Liver (tissue), 9 donors: ENCODE measurements around the gene ITPA. TPM values are rescaled to one million over a fixed set of nuclear protein-coding genes. Genes with fewer than 3 reads are reported as not detected.
"Not testable (repeated sequence)": the region's sequence is repeated elsewhere in the genome, so short reads cannot be mapped to it uniquely, and the experiment has no call there.

Experiments used
- DNase-seq: peaks from one replicate; pipeline ENCODE4 v3.0.0-alpha.2; 2017; ENCODE audit warnings: low spot score
- H3K27ac ChIP-seq, 2 donors: one replicate each; pipeline ENCODE4 v1.7.0; 2013; ENCODE audit warnings: inconsistent platforms in 2 of 2, low read length in 2 of 2, control low read depth in 1 of 2, low read depth in 1 of 2, mild to moderate bottlenecking in 1 of 2
- H3K27me3 ChIP-seq, 4 donors: one replicate each; pipeline versions ENCODE4 v1.6.1 to v1.7.0; 2013; ENCODE audit warnings: low read length in 3 of 4, inconsistent platforms in 1 of 4, mild to moderate bottlenecking in 1 of 4, moderate library complexity in 1 of 4; ENCODE audit not compliant: control insufficient read depth in 4 of 4, insufficient read depth in 4 of 4
- H3K36me3 ChIP-seq, 4 donors: one replicate each; pipeline versions ENCODE4 v1.6.1 to v1.7.0; 2013; ENCODE audit warnings: low read length in 3 of 4, mild to moderate bottlenecking in 3 of 4, low read depth in 1 of 4, moderate library complexity in 1 of 4; ENCODE audit not compliant: control insufficient read depth in 4 of 4, insufficient read depth in 3 of 4
- H3K4me1 ChIP-seq, 4 donors: one replicate each; pipeline versions ENCODE4 v1.6.1 to v1.7.0; 2013; ENCODE audit warnings: low read length in 3 of 4, mild to moderate bottlenecking in 3 of 4, moderate library complexity in 1 of 4; ENCODE audit not compliant: control insufficient read depth in 4 of 4, insufficient read depth in 4 of 4
- H3K4me3 ChIP-seq, 3 donors: one replicate each; pipeline versions ENCODE4 v1.6.1 to v1.7.0; 2013; ENCODE audit warnings: low read length in 3 of 3, control low read depth in 1 of 3, low read depth in 1 of 3, mild to moderate bottlenecking in 1 of 3
- H3K9ac ChIP-seq, 2 donors: one replicate each; pipeline ENCODE4 v1.7.0; 2013; ENCODE audit warnings: low read length in 2 of 2, mild to moderate bottlenecking in 2 of 2, moderate library complexity in 2 of 2, control low read depth in 1 of 2, low read depth in 1 of 2
- H3K9me3 ChIP-seq, 4 donors: one replicate each; pipeline versions ENCODE4 v1.6.1 to v1.7.0; 2013; ENCODE audit warnings: low read length in 3 of 4; ENCODE audit not compliant: control insufficient read depth in 4 of 4
- ATF3 ChIP-seq: IDR thresholded peaks from 2 replicates; pipeline ENCODE4 v1.6.1; 2016; ENCODE audit warnings: antibody characterized with exemption
- CTCF ChIP-seq: fragments of 150-350 bp; IDR thresholded peaks from 2 replicates; pipeline ENCODE4 v1.5.1; 2017; ENCODE audit warnings: improper control_type of control experiment, low read depth, low read length; ENCODE audit not compliant: missing input control
- EGR1 ChIP-seq, 2 donors: IDR thresholded peaks; 2 replicates each; pipeline ENCODE4 v1.6.1; 2016 to 2018; ENCODE audit warnings: antibody characterized with exemption in 2 of 2, low read depth in 2 of 2
- GABPA ChIP-seq, 2 donors: IDR thresholded peaks in 1 of 2; conservative IDR thresholded peaks in 1 of 2; 2 replicates each; pipeline ENCODE4 v1.6.1; 2016; ENCODE audit warnings: antibody characterized with exemption in 2 of 2, mild to moderate bottlenecking in 1 of 2, moderate library complexity in 1 of 2
- HNF4A ChIP-seq, 2 donors: conservative IDR thresholded peaks; 2 replicates each; pipeline ENCODE4 v1.6.1; 2016; ENCODE audit warnings: antibody characterized with exemption in 2 of 2, mild to moderate bottlenecking in 2 of 2
- HNF4G ChIP-seq: IDR thresholded peaks from 2 replicates; pipeline ENCODE4 v1.6.1; 2016; ENCODE audit warnings: antibody characterized with exemption
- JUND ChIP-seq, 2 donors: IDR thresholded peaks; 2 replicates each; pipeline ENCODE4 v1.6.1; 2016; ENCODE audit warnings: antibody characterized with exemption in 2 of 2
- MAX ChIP-seq: IDR thresholded peaks from 2 replicates; pipeline ENCODE4 v1.6.1; 2016; ENCODE audit warnings: antibody characterized with exemption
- NR2F2 ChIP-seq: IDR thresholded peaks from 2 replicates; pipeline ENCODE4 v1.6.1; 2016; ENCODE audit warnings: antibody characterized with exemption
- RAD21 ChIP-seq, 2 donors: IDR thresholded peaks; 2 replicates each; pipeline ENCODE4 v1.6.1; 2016; ENCODE audit warnings: antibody characterized with exemption in 2 of 2, mild to moderate bottlenecking in 2 of 2
- RXRA ChIP-seq, 2 donors: IDR thresholded peaks; 2 replicates each; pipeline ENCODE4 v1.6.1; 2017 to 2018; ENCODE audit warnings: antibody characterized with exemption in 2 of 2, mild to moderate bottlenecking in 1 of 2
- TAF1 ChIP-seq: conservative IDR thresholded peaks from 2 replicates; pipeline ENCODE4 v1.6.1; 2016; ENCODE audit warnings: antibody characterized with exemption, mild to moderate bottlenecking
- ZBTB33 ChIP-seq: IDR thresholded peaks from 2 replicates; pipeline ENCODE4 v1.6.1; 2016; ENCODE audit warnings: antibody characterized with exemption
- WGBS: extraction: QIAGEN DNeasy Blood & Tissue Kit; methylation state at CpG from one replicate; pipeline ENCODE4 v1.1.7; 2013; 5-methylcytosine and 5-hydroxymethylcytosine counted together
- polyA plus RNA-seq, 2 donors: library from polyadenylated mRNA; stranded (reverse) in 1 of 2; unstranded in 1 of 2; fragments of 200-250 nt in 1 of 2; fragments of >200 nt in 1 of 2; fragmentation: Nextera tagmentation in 1 of 2; extraction: Ambion mirVana in 1 of 2; gene quantifications; one replicate each; pipeline versions ENCODE4 v1.2.1 to v1.2.3, GENCODE V29; 2013 to 2015
- total RNA-seq, 2 donors: library from RNA; depleted of rRNA; stranded (reverse); fragments of >200 nt; gene quantifications; one replicate each; pipeline ENCODE4 v1.2.3, GENCODE V29; 2014
- donor health status: healthy.
- donor health status: healthy.
- donor health status: healthy.
- donor health status: healthy.
- donor health status: healthy.

Gene ITPA
- total and polyA plus RNA-seq, 4 donors, result 14.4 to 39.8 (median 19.7) TPM

GRCh38 chr20:3213226-3213625, 3.9 kb downstream of the ITPA start:
- TF ChIP-seq NR2F2, result no peak
- no peak for TF ChIP-seq ZBTB33
- TF ChIP-seq RAD21 (IDR thresholded peaks at IDR 0.05), result no peak
- TF ChIP-seq CTCF, result no peak
- no peak for TF ChIP-seq TAF1
- no peak for TF ChIP-seq ATF3
- TF ChIP-seq JUND (IDR thresholded peaks at IDR 0.05), result no peak
- TF ChIP-seq MAX, result no peak
- TF ChIP-seq EGR1 (IDR thresholded peaks at IDR 0.05; ENCODE audit: low read depth in 2 of 2), result no peak
- no peak for TF ChIP-seq HNF4A (conservative IDR thresholded peaks at IDR 0.05)
- no peak for TF ChIP-seq GABPA (IDR thresholded peaks at IDR 0.05 in 1 of 2, conservative IDR thresholded peaks at IDR 0.05 in 1 of 2)
- no peak for TF ChIP-seq HNF4G
- no peak for DNase-seq

GRCh38 chr20:3215359-3215917, 6.1 kb downstream of the ITPA start:
- H3K36me3 ChIP-seq, result peaks cover 0 to 13% (median 6%) of the 10 kb centered on the region in 4 donors
- not testable (repeated sequence) for H3K9me3 ChIP-seq, H3K4me3 ChIP-seq, H3K4me1 ChIP-seq, H3K27me3 ChIP-seq, H3K27ac ChIP-seq, H3K9ac ChIP-seq, DNase-seq
- WGBS, result 96% methylated on average over 7 of the region's 7 CpGs

More at GRCh38 chr20:3213226-3213625, 3.9 kb downstream of the ITPA start:
- Histone ChIP-seq H3K4me1 (peaks cover 4 to 17% (median 13%) of the 10 kb centered on the region in 4 donors), H3K9me3 (no peaks in the 10 kb centered on the region), H3K27me3 (no peaks in the 10 kb centered on the region), H3K9ac (no peak overlapping the region), H3K36me3 (peaks cover 0 to 13% (median 5%) of the 10 kb centered on the region in 4 donors), H3K4me3 (no peak overlapping the region), H3K27ac (no peak overlapping the region)
- WGBS, result 93% methylated on average over 7 of the region's 7 CpGs

- Histone ChIP-seq H3K36me3 (peaks cover 10 to 18% (median 14%) of the 10 kb centered on the region in 4 donors), H3K27me3 (no peaks in the 10 kb centered on the region), H3K9me3 (no peaks in the 10 kb centered on the region), H3K4me3 (no peak overlapping the region), H3K4me1 (peaks cover 0 to 6% (median 2%) of the 10 kb centered on the region in 4 donors), H3K9ac (no peak overlapping the region), H3K27ac (no peak overlapping the region)
- 27% methylated on average over 30 of the region's 30 CpGs for WGBS
- TF ChIP-seq TAF1 (no peak), GABPA (IDR thresholded peaks at IDR 0.05 in 1 of 2, conservative IDR thresholded peaks at IDR 0.05 in 1 of 2) (no peak), RXRA (IDR thresholded peaks at IDR 0.05) (no peak), MAX (no peak), RAD21 (IDR thresholded peaks at IDR 0.05) (peak; percentile 61 to 86), CTCF (peak; percentile 73)
- DNase-seq, result peak; percentile 85
Measured at GRCh38 chr20:3218307-3218988, 9.2 kb downstream of the ITPA start.
